ENCODE data around the gene CELA2B.
"Not testable (repeated sequence)": the region's sequence is repeated elsewhere in the genome, so short reads cannot be mapped to it uniquely, and the experiment has no call there.

Gene CELA2B

GRCh38 chr1:15475752-15476314, at the start of gene CELA2B:
Gene CELA2B (plus strand): TSS chr1:15476104. CDS start chr1:15476126, 22 bp downstream.
- TF ChIP-seq ZNF274 (IDR thresholded peaks at IDR 0.05; ENCODE audit: low read depth, low read length), result no peak
- H3K4me3 ChIP-seq (ENCODE audit: low read length), result no peak within 1 kb of the TSS

- no peak for TF ChIP-seq ZNF274 (IDR thresholded peaks at IDR 0.05; ENCODE audit: low read depth, low read length)
- H3K4me3 ChIP-seq (ENCODE audit: low read length), result no peak overlapping the region
Measured at GRCh38 chr1:15426492-15427279, 49.2 kb upstream of the CELA2B start.

- no peak overlapping the region for H3K4me3 ChIP-seq (ENCODE audit: low read length)
- TF ChIP-seq ZNF274 (IDR thresholded peaks at IDR 0.05; ENCODE audit: low read depth, low read length), result no peak
Measured at GRCh38 chr1:15427280-15427666, 48.6 kb upstream of the CELA2B start.

- not testable (repeated sequence) for H3K4me3 ChIP-seq (ENCODE audit: low read length)
Measured at GRCh38 chr1:15428252-15428651, 47.7 kb upstream of the CELA2B start.

- TF ChIP-seq ZNF274 (IDR thresholded peaks at IDR 0.05; ENCODE audit: low read depth, low read length), result no peak
- no peak overlapping the region for H3K4me3 ChIP-seq (ENCODE audit: low read length)
Measured at GRCh38 chr1:15428815-15429435, 47.0 kb upstream of the CELA2B start.

- H3K4me3 ChIP-seq (ENCODE audit: low read length), result no peak overlapping the region
- TF ChIP-seq ZNF274 (IDR thresholded peaks at IDR 0.05; ENCODE audit: low read depth, low read length), result no peak
Measured at GRCh38 chr1:15429701-15430149, 46.2 kb upstream of the CELA2B start.

GRCh38 chr1:15430787-15431570, 44.9 kb upstream of the CELA2B start:
- no peak for TF ChIP-seq ZNF274 (IDR thresholded peaks at IDR 0.05; ENCODE audit: low read depth, low read length)

GRCh38 chr1:15431571-15431948, 44.3 kb upstream of the CELA2B start:
- no peak overlapping the region for H3K4me3 ChIP-seq (ENCODE audit: low read length)
- no peak for TF ChIP-seq ZNF274 (IDR thresholded peaks at IDR 0.05; ENCODE audit: low read depth, low read length)

More at GRCh38 chr1:15430787-15431570, 44.9 kb upstream of the CELA2B start:
- no peak overlapping the region for H3K4me3 ChIP-seq (ENCODE audit: low read length)

- TF ChIP-seq ZNF274 (IDR thresholded peaks at IDR 0.05; ENCODE audit: low read depth, low read length), result no peak
- no peak overlapping the region for H3K4me3 ChIP-seq (ENCODE audit: low read length)
Measured at GRCh38 chr1:15432324-15432723, 43.6 kb upstream of the CELA2B start.

GRCh38 chr1:15433471-15433870, 42.4 kb upstream of the CELA2B start:
- H3K4me3 ChIP-seq (ENCODE audit: low read length), result no peak overlapping the region
- TF ChIP-seq ZNF274 (IDR thresholded peaks at IDR 0.05; ENCODE audit: low read depth, low read length), result no peak

GRCh38 chr1:15434739-15435138, 41.2 kb upstream of the CELA2B start:
- H3K4me3 ChIP-seq (ENCODE audit: low read length), result not testable (repeated sequence)

GRCh38 chr1:15435239-15436077, 40.4 kb upstream of the CELA2B start:
- TF ChIP-seq ZNF274 (IDR thresholded peaks at IDR 0.05; ENCODE audit: low read depth, low read length), result no peak
- H3K4me3 ChIP-seq (ENCODE audit: low read length), result no peak overlapping the region

GRCh38 chr1:15436881-15437442, 38.9 kb upstream of the CELA2B start:
- TF ChIP-seq ZNF274 (IDR thresholded peaks at IDR 0.05; ENCODE audit: low read depth, low read length), result no peak
- H3K4me3 ChIP-seq (ENCODE audit: low read length), result no peak overlapping the region

Data from GM08714 (cell line).